GM21529 (cell line): ENCODE measurements around the gene TRPM5.

Source experiments
- ATAC-seq: cut with Tn5 transposase; IDR thresholded peaks from one replicate; pipeline ENCODE4 v1.9.1; 2021; ENCODE audit not compliant: unreplicated experiment

The TRPM5 gene

GRCh38 chr11:2471048-2471803, 26.9 kb upstream of the TRPM5 start:
- ATAC-seq: no peak

- no peak for ATAC-seq
Observed at GRCh38 chr11:2470495-2470894, 26.2 kb upstream of the TRPM5 start.

- ATAC-seq: no peak
Observed at GRCh38 chr11:2468363-2469235, 24.3 kb upstream of the TRPM5 start.

DNA sequence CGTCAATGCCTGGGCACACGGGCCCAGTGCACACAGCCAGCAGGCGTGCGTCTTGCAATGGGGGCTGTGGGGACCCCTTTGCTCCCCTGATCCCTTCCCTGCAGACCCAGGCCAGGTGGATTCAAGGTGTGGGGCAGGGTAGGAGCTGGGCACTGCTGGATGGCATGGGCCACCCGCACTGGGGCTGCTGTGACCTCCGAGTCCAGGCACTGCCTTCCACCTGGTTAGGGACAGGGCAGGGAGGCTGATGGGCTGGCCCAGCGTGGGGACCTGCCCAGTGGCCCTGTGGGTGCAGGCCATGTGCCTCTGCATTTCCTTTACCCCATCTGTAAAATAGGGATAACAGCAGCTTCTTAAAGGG, 23.4 kb upstream of the TRPM5 start:
- no peak for ATAC-seq

GRCh38 chr11:2466869-2467694, 22.8 kb upstream of the TRPM5 start:
- ATAC-seq: peak; percentile 56

GRCh38 chr11:2466069-2466801, 21.9 kb upstream of the TRPM5 start:
- ATAC-seq: no peak

- ATAC-seq: no peak
Observed at GRCh38 chr11:2465202-2466068, 21.1 kb upstream of the TRPM5 start.

DNA sequence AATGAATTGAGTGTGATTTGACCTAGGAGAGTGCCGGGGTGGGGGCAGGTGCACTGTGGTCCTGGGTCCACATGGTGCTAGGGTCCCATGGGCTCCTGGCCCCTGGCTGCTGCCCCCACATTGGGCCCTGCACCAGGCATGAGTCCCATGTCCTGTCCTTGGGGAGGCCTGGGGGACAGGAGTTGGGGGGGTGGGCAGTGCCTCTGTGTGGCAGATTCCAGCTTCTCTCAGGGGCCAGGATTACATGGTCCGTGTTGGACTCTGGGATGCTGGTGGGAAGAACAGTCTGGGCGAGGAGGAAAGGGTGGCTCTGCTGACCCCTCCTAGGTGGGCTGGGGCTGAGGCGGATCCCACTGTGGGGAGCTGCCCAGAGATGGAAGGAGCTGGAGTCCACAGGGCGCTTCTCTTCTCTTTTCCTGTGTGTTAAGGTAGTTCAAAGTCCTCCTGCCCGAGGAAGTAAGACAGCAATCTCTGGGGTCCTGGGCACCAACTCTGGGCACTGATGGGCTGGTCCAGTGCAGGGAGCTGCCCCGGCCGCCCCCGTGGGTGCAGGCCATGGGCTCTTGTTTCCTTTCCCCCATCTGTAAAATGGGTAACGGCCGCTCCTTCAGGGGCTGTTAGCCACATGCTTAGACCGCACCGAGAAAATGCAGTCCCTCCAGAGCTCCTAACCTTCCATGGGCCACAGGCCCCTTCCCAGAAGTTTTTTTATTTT, 20.3 kb upstream of the TRPM5 start:
- ATAC-seq: no peak

GRCh38 chr11:2463766-2464277, 19.5 kb upstream of the TRPM5 start:
- no peak for ATAC-seq

- ATAC-seq: no peak
Observed at GRCh38 chr11:2462986-2463765, 18.9 kb upstream of the TRPM5 start.

DNA sequence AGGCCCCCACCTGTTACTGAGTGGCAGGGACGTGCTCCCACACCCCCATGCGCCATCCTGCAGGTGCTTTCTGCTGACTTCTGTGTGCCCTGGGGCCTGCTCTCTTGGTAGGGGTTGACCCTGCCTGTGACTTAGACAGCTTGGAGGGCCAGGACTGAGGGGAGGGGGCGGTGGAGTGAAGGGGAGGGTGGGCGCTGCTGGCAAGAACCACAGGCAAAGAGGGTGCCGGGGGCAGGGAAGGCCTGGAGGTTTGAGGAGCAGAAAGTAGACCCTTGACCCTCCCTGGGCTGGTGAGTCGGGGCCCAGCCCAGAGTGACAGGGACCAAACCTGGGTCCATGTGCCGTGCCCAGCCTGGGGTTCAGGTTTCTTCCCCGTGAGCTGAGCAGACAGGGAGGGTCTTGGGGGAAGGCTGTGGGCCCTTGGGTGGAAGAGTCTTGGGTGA, 18.2 kb upstream of the TRPM5 start:
- ATAC-seq: no peak

DNA sequence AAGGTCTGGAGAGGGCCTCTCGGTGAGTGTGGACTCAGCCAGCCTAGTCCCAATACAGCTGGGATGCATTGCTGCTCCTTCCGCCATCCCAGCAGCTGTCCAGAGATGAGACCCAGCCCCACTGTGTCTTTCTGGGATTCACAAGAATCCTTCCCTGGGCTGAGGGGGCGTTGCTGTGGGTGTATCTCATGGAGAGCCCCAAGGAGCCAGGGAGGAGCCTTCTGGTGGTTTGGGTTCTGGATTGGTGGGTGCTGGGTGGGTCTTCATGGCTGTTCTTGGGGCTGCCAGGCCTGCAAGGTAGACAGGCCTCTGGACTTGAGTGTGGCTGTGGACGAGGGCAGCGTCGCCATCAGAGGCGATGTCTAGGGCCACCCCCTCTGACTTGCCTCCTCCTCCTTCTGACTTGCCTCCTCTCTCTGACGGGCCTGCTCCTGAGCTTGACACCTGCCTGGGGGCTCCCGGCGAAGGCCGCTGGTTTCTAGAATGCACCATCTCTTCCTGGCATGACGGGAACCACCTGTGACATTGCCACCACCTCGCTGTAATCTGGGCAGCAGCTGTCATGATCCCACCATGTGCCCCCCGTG, 17.7 kb upstream of the TRPM5 start:
- ATAC-seq: no peak

- no peak for ATAC-seq
Observed at GRCh38 chr11:2461253-2461955, 17.1 kb upstream of the TRPM5 start.

DNA sequence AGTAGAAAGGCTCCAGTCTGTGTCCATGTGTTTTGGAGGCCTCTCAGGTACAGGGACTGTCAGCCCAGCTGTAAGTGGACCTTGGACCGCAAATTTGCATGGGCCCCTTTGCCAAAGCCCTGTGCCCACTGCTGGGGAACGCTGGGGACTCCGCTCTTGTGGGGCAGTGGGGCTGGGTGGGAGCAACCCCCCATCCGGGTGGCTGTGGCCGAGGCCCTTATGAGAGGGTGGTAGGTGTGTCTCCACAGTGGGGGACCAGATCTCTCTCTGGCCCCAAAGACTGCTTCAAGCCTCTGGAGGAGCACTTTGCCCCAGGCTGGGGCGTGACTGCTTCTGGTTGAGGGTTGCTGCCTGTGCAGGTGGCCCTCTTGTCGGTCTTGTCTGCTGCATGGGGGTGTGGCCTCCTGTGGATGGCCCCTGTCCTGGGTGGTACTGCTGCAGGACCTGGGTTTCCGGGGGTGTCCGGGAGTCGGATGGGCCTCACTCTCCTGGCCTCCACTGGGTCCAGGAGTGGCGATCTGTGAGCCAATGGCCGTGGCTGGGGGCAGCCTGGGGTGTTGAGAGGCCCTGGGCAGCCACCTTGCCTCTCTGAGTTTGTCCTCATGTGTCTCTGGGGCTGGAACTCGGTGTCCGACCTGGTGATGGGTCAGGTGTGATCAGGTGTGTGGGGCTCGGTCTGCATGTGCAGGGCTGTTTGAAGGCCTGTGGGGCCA, 16.4 kb upstream of the TRPM5 start:
- no peak for ATAC-seq

GRCh38 chr11:2459796-2460531, 15.7 kb upstream of the TRPM5 start:
- ATAC-seq: no peak
